HPDE6-E6E7 (cell line): ENCODE data around the gene TMEM255A.
A peak's percentile ranks its signal among the peaks of the same experiment; 100 is the strongest.
"Not testable (repeated sequence)": the region's sequence is repeated elsewhere in the genome, so short reads cannot be mapped to it uniquely, and the experiment has no call there.

Source experiments
- DNase-seq: peaks from one replicate; pipeline ENCODE4 v3.0.0; 2011; ENCODE audit warnings: missing footprints; ENCODE audit errors: extremely low spot score

Gene TMEM255A

GRCh38 chrX:120310861-120311726 lies at the start of gene TMEM255A:
Gene TMEM255A, minus strand, starts transcription at chrX:120311461. Its CDS starts 152 bp downstream, at chrX:120311309.
- no peak for DNase-seq

GRCh38 chrX:120358737-120359456 lies 47.6 kb upstream of the TMEM255A start:
- DNase-seq = peak; percentile 37

GRCh38 chrX:120357186-120357585 lies 45.9 kb upstream of the TMEM255A start:
- DNase-seq = no peak

GRCh38 chrX:120356084-120356483 lies 44.8 kb upstream of the TMEM255A start:
- no peak for DNase-seq

- no peak for DNase-seq
Measured at GRCh38 chrX:120350450-120351138, 39.3 kb upstream of the TMEM255A start.

GRCh38 chrX:120344566-120344965 lies 33.3 kb upstream of the TMEM255A start:
- DNase-seq = not testable (repeated sequence)

GRCh38 chrX:120336899-120337298 lies 25.6 kb upstream of the TMEM255A start:
- no peak for DNase-seq

GRCh38 chrX:120335289-120335688 lies 24.0 kb upstream of the TMEM255A start:
- no peak for DNase-seq

GRCh38 chrX:120334603-120335002 lies 23.3 kb upstream of the TMEM255A start:
- no peak for DNase-seq

- no peak for DNase-seq
Measured at GRCh38 chrX:120334151-120334550, 22.9 kb upstream of the TMEM255A start.

- no peak for DNase-seq
Measured at GRCh38 chrX:120332394-120332793, 21.1 kb upstream of the TMEM255A start.

- DNase-seq = no peak
Measured at GRCh38 chrX:120331116-120331515, 19.9 kb upstream of the TMEM255A start.

GRCh38 chrX:120321520-120322281 lies 10.4 kb upstream of the TMEM255A start:
- no peak for DNase-seq

- DNase-seq = no peak
Measured at GRCh38 chrX:120318411-120318810, 7.2 kb upstream of the TMEM255A start.

GRCh38 chrX:120316587-120317283 lies 5.5 kb upstream of the TMEM255A start:
- no peak for DNase-seq

GRCh38 chrX:120315776-120316175 lies 4.5 kb upstream of the TMEM255A start:
- no peak for DNase-seq

GRCh38 chrX:120311727-120312063 lies 434 bp upstream of the TMEM255A start:
- no peak for DNase-seq

- no peak for DNase-seq
Measured at GRCh38 chrX:120309873-120310705, 1.2 kb downstream of the TMEM255A start.

- peak; percentile 23 for DNase-seq
Measured at GRCh38 chrX:120308959-120309872, 2.0 kb downstream of the TMEM255A start.
